ENCODE data around the gene EEA1.

DNA sequence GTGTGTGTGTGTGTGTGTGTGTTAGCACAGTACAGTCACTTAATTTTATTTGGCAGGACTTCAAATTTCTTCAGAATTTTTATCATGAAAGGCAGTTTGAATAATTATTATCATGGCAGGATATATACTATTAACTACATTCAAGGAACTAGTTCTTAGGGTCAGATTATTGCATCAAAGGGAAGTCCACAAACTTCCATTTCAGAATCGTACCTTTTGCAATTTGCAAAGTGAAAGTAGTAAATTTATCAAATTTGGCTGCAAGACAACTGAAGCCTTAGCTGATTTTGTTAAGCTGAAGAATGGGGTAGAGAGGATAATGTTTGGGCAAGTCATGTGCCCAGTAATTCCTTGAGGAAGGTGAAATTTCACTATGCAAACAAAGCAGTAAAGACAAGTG, 158.1 kb downstream of the EEA1 start:
- TF ChIP-seq, protein P1, sequence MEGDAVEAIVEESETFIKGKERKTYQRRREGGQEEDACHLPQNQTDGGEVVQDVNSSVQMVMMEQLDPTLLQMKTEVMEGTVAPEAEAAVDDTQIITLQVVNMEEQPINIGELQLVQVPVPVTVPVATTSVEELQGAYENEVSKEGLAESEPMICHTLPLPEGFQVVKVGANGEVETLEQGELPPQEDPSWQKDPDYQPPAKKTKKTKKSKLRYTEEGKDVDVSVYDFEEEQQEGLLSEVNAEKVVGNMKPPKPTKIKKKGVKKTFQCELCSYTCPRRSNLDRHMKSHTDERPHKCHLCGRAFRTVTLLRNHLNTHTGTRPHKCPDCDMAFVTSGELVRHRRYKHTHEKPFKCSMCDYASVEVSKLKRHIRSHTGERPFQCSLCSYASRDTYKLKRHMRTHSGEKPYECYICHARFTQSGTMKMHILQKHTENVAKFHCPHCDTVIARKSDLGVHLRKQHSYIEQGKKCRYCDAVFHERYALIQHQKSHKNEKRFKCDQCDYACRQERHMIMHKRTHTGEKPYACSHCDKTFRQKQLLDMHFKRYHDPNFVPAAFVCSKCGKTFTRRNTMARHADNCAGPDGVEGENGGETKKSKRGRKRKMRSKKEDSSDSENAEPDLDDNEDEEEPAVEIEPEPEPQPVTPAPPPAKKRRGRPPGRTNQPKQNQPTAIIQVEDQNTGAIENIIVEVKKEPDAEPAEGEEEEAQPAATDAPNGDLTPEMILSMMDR (IDR thresholded peaks at IDR 0.05) = no peak
- TF ChIP-seq POLR2A (IDR thresholded peaks at IDR 0.05) = no peak
